ENCODE results near the gene GNE.
"Not testable (repeated sequence)": the region's sequence is repeated elsewhere in the genome, so short reads cannot be mapped to it uniquely, and the experiment has no call there.

GNE gene

GRCh38 chr9:36190388-36191289 is 67.6 kb downstream of the GNE start, which contains the start of gene CLTA:
Gene CLTA (plus strand): TSS chr9:36190921. CDS start chr9:36191057, 136 bp downstream.
- no peaks in the 10 kb centered on the region for H3K36me3 ChIP-seq (ENCODE audit: control insufficient read depth, insufficient read depth, low read length)
- peaks cover 19% of the 10 kb centered on the region for H3K79me2 ChIP-seq
- H3K4me2 ChIP-seq (ENCODE audit: low read length): peak within 1 kb of the TSS; percentile 83

GRCh38 chr9:36189976-36190375 is 68.3 kb downstream of the GNE start:
- no peak for TF ChIP-seq CTCF (IDR thresholded peaks at IDR 0.05)
- Histone ChIP-seq H3K4me2 (ENCODE audit: low read length) (peak overlapping the region; percentile 71), H3K36me3 (ENCODE audit: control insufficient read depth, insufficient read depth, low read length) (no peaks in the 10 kb centered on the region), H3K27me3 (ENCODE audit: control insufficient read depth, insufficient read depth, low read length) (no peaks in the 10 kb centered on the region), H3K79me2 (peaks cover 19% of the 10 kb centered on the region), H3K9ac (no peak overlapping the region), H2AFZ (peak overlapping the region; percentile 89), H3K4me1 (peaks cover 5% of the 10 kb centered on the region), H3K4me3 (ENCODE audit: low read depth, low read length) (peak overlapping the region; percentile 93), H3K9me3 (ENCODE audit: control insufficient read depth, low read length) (no peaks in the 10 kb centered on the region), H3K27ac (peak overlapping the region; percentile 83)

More at GRCh38 chr9:36190388-36191289, 67.6 kb downstream of the GNE start, which contains the start of gene CLTA:
- Histone ChIP-seq H3K9me3 (ENCODE audit: control insufficient read depth, low read length) (no peaks in the 10 kb centered on the region), H3K9ac (peak within 1 kb of the TSS; percentile 69), H2AFZ (peak within 1 kb of the TSS; percentile 89), H3K27me3 (ENCODE audit: control insufficient read depth, insufficient read depth, low read length) (no peaks in the 10 kb centered on the region), H3K27ac (peak within 1 kb of the TSS; percentile 83), H3K4me3 (ENCODE audit: low read depth, low read length) (peak within 1 kb of the TSS; percentile 93), H3K4me1 (peaks cover 5% of the 10 kb centered on the region)
- TF ChIP-seq CTCF (IDR thresholded peaks at IDR 0.05): peak; percentile 29

DNA sequence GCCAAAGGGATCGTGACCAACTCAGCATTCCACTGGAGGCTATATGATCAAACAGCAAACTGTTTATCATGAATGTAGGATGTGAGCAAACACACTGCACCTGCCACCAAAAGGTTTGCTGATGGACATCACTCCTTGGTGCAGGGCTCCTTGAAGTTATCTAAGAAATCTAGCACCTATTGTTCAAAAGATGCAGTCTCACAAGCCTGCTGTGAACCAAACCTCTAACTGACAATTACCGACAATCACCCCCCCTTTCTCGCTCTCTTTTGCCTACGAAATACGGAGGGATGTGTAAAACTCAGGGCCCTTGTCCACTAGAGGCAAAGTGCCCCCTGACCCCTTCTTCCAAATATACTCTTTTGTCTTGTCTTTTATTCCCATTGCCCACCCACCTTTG is 70.0 kb downstream of the GNE start:
- no peak overlapping the region for H3K4me3 ChIP-seq (ENCODE audit: low read depth, low read length)

GRCh38 chr9:36187414-36187813 is 70.8 kb downstream of the GNE start:
- Histone ChIP-seq H3K4me1 (peaks cover under 1% of the 10 kb centered on the region), H3K4me3 (ENCODE audit: low read depth, low read length) (no peak overlapping the region), H3K36me3 (ENCODE audit: control insufficient read depth, insufficient read depth, low read length) (no peaks in the 10 kb centered on the region), H3K27me3 (ENCODE audit: control insufficient read depth, insufficient read depth, low read length) (no peaks in the 10 kb centered on the region), H3K9ac (no peak overlapping the region), H2AFZ (no peak overlapping the region), H3K27ac (no peak overlapping the region), H3K9me3 (ENCODE audit: control insufficient read depth, low read length) (no peaks in the 10 kb centered on the region), H3K4me2 (ENCODE audit: low read length) (no peak overlapping the region), H3K79me2 (peaks cover 9% of the 10 kb centered on the region)
- no peak for TF ChIP-seq CTCF (IDR thresholded peaks at IDR 0.05)

More for the DNA sequence above, 70.0 kb downstream of the GNE start:
- no peaks in the 10 kb centered on the region for H3K27me3 ChIP-seq (ENCODE audit: control insufficient read depth, insufficient read depth, low read length)
- no peak overlapping the region for H2AFZ ChIP-seq
- peaks cover 15% of the 10 kb centered on the region for H3K79me2 ChIP-seq
- H3K36me3 ChIP-seq (ENCODE audit: control insufficient read depth, insufficient read depth, low read length): no peaks in the 10 kb centered on the region
- H3K27ac ChIP-seq: no peak overlapping the region
- H3K9ac ChIP-seq: no peak overlapping the region
- H3K4me2 ChIP-seq (ENCODE audit: low read length): no peak overlapping the region
- no peaks in the 10 kb centered on the region for H3K9me3 ChIP-seq (ENCODE audit: control insufficient read depth, low read length)
- H3K4me1 ChIP-seq: peaks cover 5% of the 10 kb centered on the region
- TF ChIP-seq CTCF (IDR thresholded peaks at IDR 0.05): no peak

DNA sequence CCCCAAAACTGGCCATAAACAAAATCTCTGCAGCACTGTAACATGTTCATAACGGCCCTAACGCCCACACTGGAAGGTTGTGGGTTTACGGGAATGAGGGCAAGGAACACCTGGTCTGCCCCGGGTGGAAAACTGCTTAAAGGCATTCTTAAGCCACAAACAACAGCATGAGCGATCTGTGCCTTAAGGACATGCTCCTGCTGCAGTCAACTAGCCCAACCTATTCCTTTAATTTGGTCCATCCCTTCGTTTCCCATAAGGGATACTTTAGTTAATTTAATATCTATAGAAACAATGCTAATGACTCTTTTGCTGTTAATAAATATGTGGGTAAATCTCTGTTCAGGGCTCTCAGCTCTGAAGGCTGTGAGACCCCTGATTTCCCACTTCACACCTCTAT is 78.0 kb downstream of the GNE start:
- H3K9ac ChIP-seq; H2AFZ ChIP-seq; H3K4me2 ChIP-seq (ENCODE audit: low read length); H3K27me3 ChIP-seq (ENCODE audit: control insufficient read depth, insufficient read depth, low read length); H3K9me3 ChIP-seq (ENCODE audit: control insufficient read depth, low read length); H3K36me3 ChIP-seq (ENCODE audit: control insufficient read depth, insufficient read depth, low read length); H3K4me1 ChIP-seq; H3K4me3 ChIP-seq (ENCODE audit: low read depth, low read length); H3K27ac ChIP-seq; H3K79me2 ChIP-seq: not testable (repeated sequence)

All from parathyroid adenoma (tissue), 2 donors.